CD14-positive monocyte (primary cell): ENCODE measurements around the gene RNF186. TPM values are rescaled to one million over a fixed set of nuclear protein-coding genes. Genes with fewer than 3 reads are reported as not detected.

Experiments used
- DNase-seq, 3 donors: peaks; one replicate each; pipeline ENCODE4 v3.0.0-alpha.2; 2011 to 2022
- H2AFZ ChIP-seq: 2 replicates; pipeline ENCODE4 v1.6.0; 2012; ENCODE audit warnings: mild to moderate bottlenecking, low read depth, low read length, inconsistent platforms; ENCODE audit not compliant: insufficient read depth, poor library complexity, severe bottlenecking
- H3K27ac ChIP-seq, 2 donors: 1 replicate in 1 of 2; 2 replicates in 1 of 2; pipeline ENCODE4 v1.5.1; 2012 to 2013; ENCODE audit warnings: low read length in 2 of 2, control low read depth in 1 of 2, inconsistent platforms in 1 of 2, low read depth in 1 of 2, mild to moderate bottlenecking in 1 of 2
- H3K27me3 ChIP-seq, 2 donors: one replicate each; pipeline versions ENCODE4 v1.6.0 to v1.6.1; 2011 to 2013; ENCODE audit warnings: low read length in 2 of 2; ENCODE audit not compliant: control insufficient read depth in 2 of 2, insufficient read depth in 2 of 2
- H3K36me3 ChIP-seq, 2 donors: replicated peaks in 1 of 2; 1 replicate in 1 of 2; 2 replicates in 1 of 2; pipeline versions ENCODE4 v1.5.1 to v1.6.1; 2012 to 2013; ENCODE audit warnings: low read length in 2 of 2, control low read depth in 1 of 2, inconsistent platforms in 1 of 2, mild to moderate bottlenecking in 1 of 2; ENCODE audit not compliant: insufficient read depth in 2 of 2, control insufficient read depth in 1 of 2
- H3K4me1 ChIP-seq, 2 donors: 1 replicate in 1 of 2; 2 replicates in 1 of 2; pipeline versions ENCODE4 v1.5.1 to v1.6.1; 2012 to 2013; ENCODE audit warnings: low read length in 2 of 2, control low read depth in 1 of 2, inconsistent platforms in 1 of 2, mild to moderate bottlenecking in 1 of 2, moderate library complexity in 1 of 2; ENCODE audit not compliant: insufficient read depth in 2 of 2, control insufficient read depth in 1 of 2
- H3K4me2 ChIP-seq: replicated peaks from 2 replicates; pipeline ENCODE3; 2012; ENCODE audit warnings: low read length, moderate library complexity, mild to moderate bottlenecking; ENCODE audit not compliant: poor library complexity, severe bottlenecking; ENCODE audit errors: extremely low read depth
- H3K4me3 ChIP-seq, 3 experiments: fragments of 200-600 bp in 1 of 3; sonication (generic) in 1 of 3; replicated peaks in 1 of 3; 1 replicate in 2 of 3; 2 replicates in 1 of 3; pipeline ENCODE4 v1.5.1; 2011 to 2013; ENCODE audit warnings: low read length in 3 of 3, mild to moderate bottlenecking in 3 of 3, control low read depth in 2 of 3, low read depth in 2 of 3, inconsistent platforms in 1 of 3, moderate library complexity in 1 of 3
- H3K79me2 ChIP-seq: 2 replicates; pipeline ENCODE4 v1.6.0; 2012; ENCODE audit warnings: mild to moderate bottlenecking, control low read depth, inconsistent platforms, low read length, moderate library complexity; ENCODE audit not compliant: insufficient read depth
- H3K9ac ChIP-seq: 2 replicates; pipeline ENCODE4 v1.6.0; 2017; ENCODE audit warnings: low read length, mild to moderate bottlenecking; ENCODE audit not compliant: insufficient read depth, poor library complexity, severe bottlenecking
- H3K9me3 ChIP-seq, 2 donors: replicated peaks in 1 of 2; 1 replicate in 1 of 2; 2 replicates in 1 of 2; pipeline versions ENCODE4 v1.5.1 to v1.6.1; 2012 to 2013; ENCODE audit warnings: low read length in 2 of 2, control low read depth in 1 of 2; ENCODE audit not compliant: control insufficient read depth in 1 of 2, insufficient read depth in 1 of 2
- H4K20me1 ChIP-seq: 2 replicates; pipeline ENCODE4 v1.6.0; 2012; ENCODE audit warnings: mild to moderate bottlenecking, low read length, control low read depth, moderate library complexity; ENCODE audit not compliant: insufficient read depth
- H3K27ac Mint-ChIP-seq, 7 donors: one replicate each; pipeline ENCODE4 v1.8.0; 2020; ENCODE audit warnings: mild to moderate bottlenecking in 7 of 7, mixed read lengths in 7 of 7, moderate library complexity in 6 of 7, inconsistent platforms in 2 of 7
- H3K27me3 Mint-ChIP-seq, 3 donors: one replicate each; pipeline ENCODE4 v1.8.0; 2021 to 2022; ENCODE audit warnings: low read depth in 3 of 3, mild to moderate bottlenecking in 3 of 3, mixed read lengths in 3 of 3, moderate library complexity in 3 of 3, inconsistent platforms in 1 of 3
- H3K36me3 Mint-ChIP-seq, 2 donors: one replicate each; pipeline ENCODE4 v1.8.0; 2020; ENCODE audit warnings: mixed read lengths in 2 of 2, inconsistent platforms in 1 of 2, mild to moderate bottlenecking in 1 of 2
- H3K4me1 Mint-ChIP-seq: one replicate; pipeline ENCODE4 v1.8.0; 2020; ENCODE audit warnings: mild to moderate bottlenecking, mixed read lengths
- H3K4me3 Mint-ChIP-seq, 2 donors: one replicate each; pipeline ENCODE4 v1.8.0; 2020; ENCODE audit warnings: mild to moderate bottlenecking in 2 of 2, mixed read lengths in 2 of 2, moderate library complexity in 1 of 2
- H3K9me3 Mint-ChIP-seq, 7 donors: one replicate each; pipeline ENCODE4 v1.8.0; 2020 to 2022; ENCODE audit warnings: mixed read lengths in 7 of 7, mild to moderate bottlenecking in 6 of 7, moderate library complexity in 6 of 7, inconsistent platforms in 2 of 7
- CTCF ChIP-seq: fragments of 200-600 bp; IDR thresholded peaks from one replicate; pipeline ENCODE4 v1.8.0; 2022; ENCODE audit warnings: antibody characterized with exemption, mild to moderate bottlenecking
- WGBS: methylation state at CpG from one replicate; pipeline ENCODE4 v1.1.5; 2013; ENCODE audit warnings: missing lambda C conversion rate; ENCODE audit not compliant: insufficient coverage; 5-methylcytosine and 5-hydroxymethylcytosine counted together
- intact Hi-C, 2 donors: fragments of 100-400 bp; cut with micrococcal nuclease; formaldehyde crosslinking; loops; one replicate each; pipeline versions ENCODE4 v1.15.0 to v1.15.1; 2023
- polyA plus RNA-seq, 3 donors: library from polyadenylated mRNA; depleted of rRNA in 1 of 3; unstranded in 2 of 3; stranded (reverse) in 1 of 3; fragments of 300-500 nt in 2 of 3; fragments of >200 nt in 1 of 3; fragmentation: Illumina TruSeq in 2 of 3; gene quantifications; 1 replicate in 2 of 3; 2 replicates in 1 of 3; pipeline ENCODE4 v1.2.3, GENCODE V29; 2012 to 2021

The RNF186 gene
- polyA plus RNA-seq, 3 donors = not detected

DNA sequence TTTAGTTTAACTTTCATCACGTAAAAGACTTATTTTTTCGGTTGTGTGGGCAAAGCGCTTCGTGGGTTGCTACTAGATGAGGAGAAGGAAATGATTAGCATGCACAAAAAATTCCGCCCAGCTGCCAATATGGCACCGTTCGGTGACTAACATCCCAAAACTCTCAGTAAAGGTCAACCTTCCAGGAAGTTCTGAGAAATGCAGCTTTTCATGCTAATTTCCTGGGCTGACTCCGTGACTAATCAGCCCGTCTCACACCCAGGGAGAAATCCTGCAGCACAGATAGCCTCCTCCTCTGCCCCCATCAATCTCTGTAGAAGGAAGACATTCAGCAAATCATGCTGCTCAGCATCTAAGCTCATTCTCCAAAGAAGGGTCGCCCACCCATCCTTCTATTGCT lies 49.5 kb downstream of the RNF186 start:
- peaks cover 9 to 50% of the 10 kb centered on the region in 2 donors for H3K36me3 ChIP-seq
- no peaks in the 10 kb centered on the region for H3K27me3 Mint-ChIP-seq
- H3K36me3 Mint-ChIP-seq = peaks cover 39 to 42% of the 10 kb centered on the region in 2 donors
- no peak for TF ChIP-seq CTCF
- no peak overlapping the region for H3K4me2 ChIP-seq
- intact Hi-C loops = no loop called here
- no peak overlapping the region for H3K27ac Mint-ChIP-seq
- H3K9me3 ChIP-seq = no peaks in the 10 kb centered on the region
- no peak overlapping the region for H3K27ac ChIP-seq
- no peaks in the 10 kb centered on the region for H3K79me2 ChIP-seq
- H2AFZ ChIP-seq = no peak overlapping the region
- H3K4me1 Mint-ChIP-seq = no peaks in the 10 kb centered on the region
- no peak for DNase-seq
- H3K9me3 Mint-ChIP-seq = peaks cover 0 to 1% (median 0%) of the 10 kb centered on the region in 7 donors
- no peaks in the 10 kb centered on the region for H3K27me3 ChIP-seq
- no peaks in the 10 kb centered on the region for H3K4me1 ChIP-seq
- H3K4me3 ChIP-seq = no peak overlapping the region
- WGBS = 91% methylated on average over 4 of the region's 10 CpGs
- H3K9ac ChIP-seq = no peak overlapping the region
- no peaks in the 10 kb centered on the region for H4K20me1 ChIP-seq
- H3K4me3 Mint-ChIP-seq = no peak overlapping the region

GRCh38 chr1:19764848-19765247 lies 50.2 kb downstream of the RNF186 start:
- no peaks in the 10 kb centered on the region for H3K27me3 Mint-ChIP-seq
- H3K27ac Mint-ChIP-seq = no peak overlapping the region
- no peak for TF ChIP-seq CTCF
- no peaks in the 10 kb centered on the region for H3K27me3 ChIP-seq
- H3K36me3 Mint-ChIP-seq = peaks cover 33 to 39% of the 10 kb centered on the region in 2 donors
- no peaks in the 10 kb centered on the region for H4K20me1 ChIP-seq
- no peaks in the 10 kb centered on the region for H3K79me2 ChIP-seq
- intact Hi-C loops = no loop called here
- H3K27ac ChIP-seq = no peak overlapping the region
- H3K4me3 Mint-ChIP-seq = no peak overlapping the region
- H3K9ac ChIP-seq = no peak overlapping the region
- no peaks in the 10 kb centered on the region for H3K4me1 ChIP-seq
- H3K9me3 ChIP-seq = no peaks in the 10 kb centered on the region
- H3K4me3 ChIP-seq = no peak overlapping the region
- WGBS = 96% methylated on average over 5 of the region's 5 CpGs
- H3K4me2 ChIP-seq = no peak overlapping the region
- no peaks in the 10 kb centered on the region for H3K4me1 Mint-ChIP-seq
- no peak overlapping the region for H2AFZ ChIP-seq
- DNase-seq = no peak
- H3K36me3 ChIP-seq = peaks cover 5 to 42% of the 10 kb centered on the region in 2 donors
- H3K9me3 Mint-ChIP-seq = peaks cover 0 to 1% (median 0%) of the 10 kb centered on the region in 7 donors

Other genes starting within 250 kb of the RNF186 start
- under 1 TPM in 1 of 3 donors, not detected in 2; 0.07 TPM for gene NBL1, start 171.0 kb downstream of the RNF186 start, polyA plus RNA-seq
- gene HTR6, start 150.4 kb downstream of the RNF186 start, polyA plus RNA-seq = not detected
- gene TMCO4, start 15.4 kb downstream of the RNF186 start, polyA plus RNA-seq = 10 to 100 TPM in 1 of 3 donors, 1 to 10 TPM in 2; 6.9 to 10.1 (median 7.9) TPM
- 1 to 10 TPM in 2 of 3 donors, under 1 TPM in 1; 0.05 to 3.8 (median 1.2) TPM for gene OTUD3, start 67.1 kb upstream of the RNF186 start, polyA plus RNA-seq
- not detected for gene PLA2G2E, start 108.3 kb upstream of the RNF186 start, polyA plus RNA-seq
- gene PLA2G2A, start 164.3 kb upstream of the RNF186 start, polyA plus RNA-seq = not detected